ENCODE measurements around the gene ITPK1. TPM values are rescaled to one million over a fixed set of nuclear protein-coding genes. Genes with fewer than 3 reads are reported as not detected.

The ITPK1 gene
- total RNA-seq, 4 donors from 2014 or later: 108 to 221 (median 138) TPM

- TF ChIP-seq EP300 (IDR thresholded peaks at IDR 0.05): no peak
- TF ChIP-seq POLR2AphosphoS5 (IDR thresholded peaks at IDR 0.05): no peak
- TF ChIP-seq POLR2A (IDR thresholded peaks at IDR 0.05; ENCODE audit: low read depth): no peak
- no peak for TF ChIP-seq CTCF (IDR thresholded peaks at IDR 0.05)
- Histone ChIP-seq H3K9me3 (no peaks in the 10 kb centered on the region), H3K4me1 (peaks cover 100% of the 10 kb centered on the region in 4 donors), H3K36me3 (peaks cover 0 to 19% (median 0%) of the 10 kb centered on the region in 4 donors), H3K27me3 (no peaks in the 10 kb centered on the region), H3K27ac (replicated peaks in 1 of 4) (peak overlapping the region; percentile 84 to 90 (median 88)), H3K4me3 (no peak overlapping the region)
- intact Hi-C loops (cut with DNase I): no loop called here
- WGBS: 69% methylated on average over 6 of the region's 10 CpGs
- DNase-seq (ENCODE audit: extremely low spot score): no peak
Observed at GRCh38 chr14:93012951-93013719, 102.6 kb downstream of the ITPK1 start.

- intact Hi-C loops (cut with DNase I): no loop called here
- Histone ChIP-seq H3K9me3 (no peaks in the 10 kb centered on the region), H3K27me3 (no peaks in the 10 kb centered on the region), H3K4me1 (peaks cover 100% of the 10 kb centered on the region in 4 donors), H3K36me3 (peaks cover 0 to 19% (median 0%) of the 10 kb centered on the region in 4 donors), H3K27ac (replicated peaks in 1 of 4) (peak overlapping the region; percentile 84 to 90 (median 88)), H3K4me3 (no peak overlapping the region)
- 93% methylated on average over 6 of the region's 7 CpGs for WGBS
- DNase-seq (ENCODE audit: extremely low spot score): no peak
- TF ChIP-seq POLR2A (IDR thresholded peaks at IDR 0.05; ENCODE audit: low read depth) (no peak), CTCF (IDR thresholded peaks at IDR 0.05) (no peak), POLR2AphosphoS5 (IDR thresholded peaks at IDR 0.05) (no peak), EP300 (IDR thresholded peaks at IDR 0.05) (no peak)
Observed at GRCh38 chr14:93012506-93012905, 103.2 kb downstream of the ITPK1 start.

GRCh38 chr14:93011650-93012325, 103.9 kb downstream of the ITPK1 start:
- H3K36me3 ChIP-seq: peaks cover 0 to 19% (median 0%) of the 10 kb centered on the region in 4 donors
- peaks cover 100% of the 10 kb centered on the region in 4 donors for H3K4me1 ChIP-seq
- WGBS: 91% methylated on average over 22 of the region's 22 CpGs
- TF ChIP-seq POLR2AphosphoS5 (IDR thresholded peaks at IDR 0.05): peak in 1 of 2 donors; percentile 25
- TF ChIP-seq EP300 (IDR thresholded peaks at IDR 0.05): no peak
- DNase-seq (ENCODE audit: extremely low spot score): no peak
- no peaks in the 10 kb centered on the region for H3K9me3 ChIP-seq
- H3K27ac ChIP-seq (replicated peaks in 1 of 4): peak overlapping the region; percentile 84 to 90 (median 88)
- H3K27me3 ChIP-seq: no peaks in the 10 kb centered on the region
- intact Hi-C loops (cut with DNase I): no loop called here
- no peak overlapping the region for H3K4me3 ChIP-seq

GRCh38 chr14:93011141-93011529, 104.6 kb downstream of the ITPK1 start:
- Histone ChIP-seq H3K27me3 (no peaks in the 10 kb centered on the region), H3K36me3 (peaks cover 0 to 13% (median 0%) of the 10 kb centered on the region in 4 donors), H3K27ac (replicated peaks in 1 of 4) (peak overlapping the region; percentile 66 to 89 (median 78)), H3K4me1 (peaks cover 100% of the 10 kb centered on the region in 4 donors), H3K4me3 (no peak overlapping the region), H3K9me3 (no peaks in the 10 kb centered on the region)
- no peak for TF ChIP-seq POLR2AphosphoS5 (IDR thresholded peaks at IDR 0.05)
- TF ChIP-seq POLR2A (IDR thresholded peaks at IDR 0.05; ENCODE audit: low read depth): no peak
- no peak for TF ChIP-seq CTCF (IDR thresholded peaks at IDR 0.05)
- TF ChIP-seq EP300 (IDR thresholded peaks at IDR 0.05): no peak
- intact Hi-C loops (cut with DNase I): no loop called here
- WGBS: 89% methylated on average over 6 of the region's 10 CpGs
- no peak for DNase-seq (ENCODE audit: extremely low spot score)

GRCh38 chr14:93010522-93011140, 105.1 kb downstream of the ITPK1 start:
- peak overlapping the region; percentile 66 to 89 (median 78) for H3K27ac ChIP-seq (replicated peaks in 1 of 4)
- intact Hi-C loops (cut with DNase I): no loop called here
- no peak for TF ChIP-seq CTCF (IDR thresholded peaks at IDR 0.05)
- no peak for TF ChIP-seq POLR2AphosphoS5 (IDR thresholded peaks at IDR 0.05)
- no peak for TF ChIP-seq EP300 (IDR thresholded peaks at IDR 0.05)
- TF ChIP-seq POLR2A (IDR thresholded peaks at IDR 0.05; ENCODE audit: low read depth): no peak
- no peaks in the 10 kb centered on the region for H3K27me3 ChIP-seq
- H3K4me1 ChIP-seq: peaks cover 100% of the 10 kb centered on the region in 4 donors
- peaks cover 0 to 8% (median 0%) of the 10 kb centered on the region in 4 donors for H3K36me3 ChIP-seq
- 70% methylated on average over 13 of the region's 13 CpGs for WGBS
- H3K4me3 ChIP-seq: no peak overlapping the region
- DNase-seq (ENCODE audit: extremely low spot score): no peak
- H3K9me3 ChIP-seq: no peaks in the 10 kb centered on the region

Data from esophagus muscularis mucosa (tissue), 4 donors.